HG02885 (cell line): ENCODE measurements around the gene MTAP.
A peak's percentile ranks its signal among the peaks of the same experiment; 100 is the strongest.

Source experiments
- ATAC-seq: cut with Tn5 transposase; IDR thresholded peaks from one replicate; pipeline ENCODE4 v1.9.1; 2021; ENCODE audit warnings: mild to moderate bottlenecking; ENCODE audit not compliant: unreplicated experiment, poor library complexity

The MTAP gene

DNA sequence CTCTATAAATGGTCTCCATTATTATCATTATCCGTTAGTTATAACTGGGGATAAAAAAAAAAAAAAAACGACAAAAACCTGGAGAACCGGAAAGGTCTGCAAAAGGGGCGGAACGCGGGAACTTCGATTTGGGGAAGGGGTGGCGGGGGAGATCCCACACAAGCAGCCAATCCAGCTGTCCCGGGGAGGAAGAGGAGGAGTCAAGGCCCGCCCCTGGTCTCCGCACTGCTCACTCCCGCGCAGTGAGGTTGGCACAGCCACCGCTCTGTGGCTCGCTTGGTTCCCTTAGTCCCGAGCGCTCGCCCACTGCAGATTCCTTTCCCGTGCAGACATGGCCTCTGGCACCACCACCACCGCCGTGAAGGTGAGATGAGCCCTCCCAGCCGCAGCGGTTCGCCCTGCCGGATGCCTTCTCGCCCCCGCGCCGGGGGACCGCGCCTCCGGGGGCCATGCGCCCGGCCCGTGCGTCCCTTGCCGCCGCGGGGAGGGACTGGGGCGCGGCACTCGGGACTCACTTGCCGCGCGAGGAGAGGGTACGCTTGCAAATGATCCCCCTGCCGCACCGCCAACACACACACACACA, at the start of gene MTAP:
Gene MTAP (plus strand): TSS at position 219 of the 583 bp plus-strand sequence. CDS start 113 bp downstream, at position 332.
- peak; percentile 88 for ATAC-seq

DNA sequence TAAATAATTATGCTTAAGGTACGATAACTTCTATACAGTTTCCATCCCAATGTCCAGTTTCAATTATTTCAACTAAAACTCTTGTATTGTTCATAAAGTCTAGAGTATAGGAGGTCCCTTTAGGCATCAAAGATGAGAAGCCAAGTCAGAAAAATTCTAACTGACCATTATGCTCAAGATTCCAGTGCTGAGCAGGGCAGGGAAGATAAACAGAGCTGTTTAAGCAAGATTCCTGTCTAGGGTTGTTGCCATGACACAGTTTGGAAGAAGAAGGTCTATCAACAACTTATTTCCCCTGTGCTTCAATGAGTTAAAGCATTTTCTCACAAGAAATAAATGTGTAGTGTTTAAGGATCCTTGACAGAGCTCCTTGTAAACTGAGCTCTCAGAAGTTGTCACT, 48.9 kb upstream of the MTAP start:
- ATAC-seq: no peak

DNA sequence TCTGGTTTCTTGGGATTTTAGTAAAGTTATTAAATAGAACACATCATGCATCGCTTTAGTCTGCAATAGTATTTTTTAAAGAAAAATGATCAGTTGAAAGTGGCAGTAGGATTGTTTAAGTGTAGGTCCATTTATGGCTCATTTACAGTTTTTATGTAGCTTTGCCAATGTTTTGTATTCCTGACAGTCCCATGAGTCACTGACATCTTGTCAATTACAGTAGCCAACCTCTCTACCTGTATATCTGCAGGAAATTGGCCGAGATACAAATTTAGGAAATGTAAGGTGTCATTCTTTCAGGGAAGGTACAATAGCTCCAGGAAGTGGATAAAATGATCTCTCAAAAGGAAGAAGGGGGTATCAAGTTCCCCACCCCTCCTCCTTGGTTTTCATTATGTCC, 47.7 kb upstream of the MTAP start:
- no peak for ATAC-seq

DNA sequence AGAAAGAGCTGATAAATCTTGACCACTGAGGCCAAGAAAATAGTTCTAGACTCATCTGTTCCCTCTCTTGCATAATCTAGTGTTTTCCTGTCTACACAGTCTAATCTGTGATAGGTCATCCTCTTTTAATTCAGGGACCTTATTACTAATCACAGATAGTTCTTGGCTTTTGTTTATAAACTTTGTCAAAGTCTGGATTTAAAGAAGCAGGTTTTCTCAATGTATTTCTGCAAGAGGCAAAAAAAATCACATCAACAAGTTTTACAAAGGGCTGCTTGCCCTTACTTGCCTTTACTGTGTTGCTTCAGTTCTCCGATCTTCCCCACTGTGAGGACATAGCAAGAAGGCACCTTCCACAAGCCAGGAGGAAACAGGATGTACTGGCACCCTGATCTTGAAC, 43.9 kb upstream of the MTAP start:
- no peak for ATAC-seq

DNA sequence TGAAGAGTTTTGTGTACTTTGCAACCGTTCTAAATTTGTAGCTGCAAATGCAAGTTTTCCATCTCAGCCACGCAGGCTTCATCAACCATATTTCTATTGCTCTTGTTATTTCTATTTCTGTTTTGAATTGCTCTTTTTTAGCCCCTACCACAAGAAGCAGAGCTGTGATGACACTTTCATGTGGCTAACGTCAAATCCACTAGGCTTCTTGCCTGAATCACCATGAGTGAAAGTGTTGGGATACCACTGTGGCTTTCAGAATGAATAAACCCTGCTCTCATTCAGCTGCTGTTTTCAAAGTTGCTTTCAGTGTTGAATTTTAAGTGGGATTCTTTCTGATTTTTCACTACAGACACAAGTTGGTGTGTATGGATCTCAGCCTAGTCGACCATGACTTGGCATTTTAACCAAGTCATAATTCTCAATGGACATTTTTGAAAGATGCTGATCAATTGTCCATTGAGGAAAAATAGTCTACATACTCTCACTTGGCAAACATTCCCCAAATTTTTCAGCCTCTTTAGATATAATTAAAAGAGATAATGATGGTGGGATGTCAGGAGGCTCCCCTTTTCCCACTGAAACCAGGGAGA, 41.0 kb upstream of the MTAP start:
- ATAC-seq: peak; percentile 97

DNA sequence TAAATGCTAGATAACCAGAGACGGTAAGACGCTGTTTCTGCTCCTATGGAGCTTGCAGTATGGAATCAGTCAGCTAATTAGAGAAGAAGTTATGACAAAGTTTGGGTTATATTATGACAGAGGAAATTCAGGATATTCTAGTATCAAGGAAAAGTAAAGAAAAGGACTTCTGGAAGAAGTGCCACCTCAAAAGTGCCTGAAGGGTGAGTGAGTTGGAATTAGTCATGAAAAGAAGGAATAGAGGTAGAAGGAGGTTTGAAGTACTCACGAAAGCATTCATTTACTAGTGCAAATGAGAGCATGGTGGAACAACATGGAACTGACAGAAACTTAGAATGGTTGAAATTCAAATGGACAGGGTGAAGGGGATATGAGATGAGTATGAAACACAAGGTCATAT, 40.4 kb upstream of the MTAP start:
- no peak for ATAC-seq

DNA sequence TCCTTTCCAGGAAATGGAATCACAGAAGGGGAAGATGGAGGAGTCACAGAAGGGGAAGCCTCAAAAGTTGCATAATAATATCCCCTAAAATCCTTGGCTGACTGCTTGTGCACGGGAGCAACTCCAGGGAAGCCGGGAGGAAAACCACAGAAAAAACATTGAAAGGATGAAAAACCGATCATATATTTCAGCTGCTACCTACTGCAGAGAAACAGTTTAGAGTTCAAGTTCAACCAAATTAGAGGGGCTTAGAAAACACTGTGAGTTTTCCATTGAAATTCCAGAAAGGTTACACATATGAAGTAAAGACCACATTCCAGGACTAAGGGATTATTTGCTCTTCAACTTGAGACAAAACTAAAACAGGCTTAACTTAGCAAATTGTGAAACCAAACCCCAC, 37.6 kb upstream of the MTAP start:
- no peak for ATAC-seq

DNA sequence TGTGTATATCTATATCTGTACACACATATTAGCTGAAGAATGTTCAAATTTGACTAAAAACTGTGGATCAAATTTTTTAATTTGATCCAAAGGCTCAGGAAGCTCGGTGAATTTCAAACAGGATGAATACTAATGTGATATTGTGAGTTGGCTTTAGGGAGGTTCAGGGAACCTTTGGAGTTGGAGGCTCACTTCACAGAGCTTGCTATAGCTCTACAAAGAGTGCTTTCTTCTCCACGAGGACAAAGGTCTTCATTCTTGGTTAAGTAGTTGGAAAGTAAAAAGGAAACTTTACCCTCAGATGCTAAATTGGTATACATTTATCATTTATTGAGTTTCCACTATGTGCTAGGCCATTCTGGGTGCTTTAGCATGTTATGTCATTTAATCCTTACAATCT, 36.3 kb upstream of the MTAP start:
- no peak for ATAC-seq

DNA sequence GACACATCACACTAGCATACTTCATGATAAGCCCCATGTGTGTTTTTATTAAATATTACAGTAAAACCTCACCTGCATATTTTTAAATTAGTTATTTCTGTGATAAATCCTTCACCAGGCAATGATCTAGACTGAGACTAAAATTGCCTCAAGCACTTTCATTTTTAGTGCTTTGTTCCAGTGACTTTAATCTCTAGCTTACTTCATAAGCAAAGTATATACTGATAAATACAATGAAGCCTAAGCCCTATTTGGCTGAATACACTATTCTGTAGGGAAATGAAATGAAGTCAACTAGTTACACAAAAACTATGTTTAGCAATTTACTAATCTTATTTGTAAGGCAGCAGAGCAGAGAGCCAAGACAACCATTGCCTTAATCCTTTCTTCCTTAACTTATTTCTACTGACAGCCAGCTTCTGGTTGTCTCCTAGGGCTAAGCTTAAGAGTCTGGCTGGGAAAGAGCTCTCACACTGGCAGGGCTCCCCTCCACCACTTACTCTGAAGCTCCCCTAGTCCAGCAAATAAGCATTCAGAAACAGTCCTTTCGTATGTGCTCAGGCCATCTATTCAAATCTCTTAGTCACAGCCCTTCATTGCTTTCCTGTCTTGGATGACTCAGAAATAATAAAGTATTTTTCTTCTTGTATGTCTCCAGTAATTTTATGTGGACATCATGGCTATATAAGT, 31.4 kb upstream of the MTAP start:
- no peak for ATAC-seq

DNA sequence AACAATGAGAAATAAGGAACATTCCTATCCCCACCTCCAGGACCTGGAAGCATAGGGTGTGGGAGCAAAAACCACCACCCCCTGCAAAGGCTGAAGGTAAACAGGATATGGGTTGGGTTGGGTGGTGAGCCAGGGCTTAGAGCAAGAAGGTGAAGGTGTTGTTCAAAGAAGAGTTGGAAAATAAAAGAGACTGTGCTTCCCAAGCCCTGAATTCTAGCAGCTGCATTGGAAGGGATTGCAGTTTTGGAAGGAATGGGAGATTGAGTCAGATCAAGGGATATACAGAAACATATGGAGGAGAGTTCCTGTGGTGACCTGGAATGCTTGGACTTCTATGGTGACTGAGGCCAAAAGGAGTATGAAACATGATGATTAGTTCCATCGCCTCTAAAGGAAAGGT, 24.7 kb upstream of the MTAP start:
- no peak for ATAC-seq

DNA sequence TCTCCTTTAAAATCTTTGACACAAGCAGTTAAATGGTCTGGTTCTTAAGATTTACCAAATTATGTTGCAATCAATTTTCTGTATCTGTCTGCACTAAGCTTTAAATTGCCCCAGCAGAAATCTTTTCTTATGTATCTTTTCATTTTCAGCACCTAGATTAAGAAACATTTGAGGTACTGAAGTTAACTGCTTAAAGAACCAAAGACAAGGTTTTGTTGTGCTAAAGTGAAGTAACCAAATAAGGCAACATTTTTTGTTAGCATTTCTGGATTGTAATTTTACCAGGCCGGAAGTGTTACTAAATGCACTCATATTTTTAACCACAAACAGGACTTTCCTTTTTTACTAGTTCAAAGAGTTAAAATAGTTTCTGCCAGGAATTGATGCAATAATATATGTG, 24.1 kb upstream of the MTAP start:
- no peak for ATAC-seq

DNA sequence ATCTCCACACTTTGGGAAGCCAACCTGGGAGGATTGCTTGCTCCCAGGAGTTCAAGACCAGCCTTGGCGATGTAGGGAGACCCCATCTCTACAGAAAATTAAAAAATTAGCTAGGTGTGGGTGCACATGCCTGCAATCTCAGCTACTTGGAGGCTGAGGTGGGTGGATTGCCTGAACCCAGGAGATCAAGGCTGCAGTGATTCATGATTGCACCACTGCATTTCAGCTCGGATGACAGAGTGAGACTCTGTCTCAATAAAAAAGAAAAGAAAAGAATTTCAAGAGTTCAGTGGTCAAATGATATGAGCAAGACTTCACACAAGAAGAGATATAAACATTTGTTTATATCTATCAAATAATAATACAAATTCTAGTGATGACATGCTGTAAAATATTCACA, 23.0 kb upstream of the MTAP start:
- ATAC-seq: no peak

DNA sequence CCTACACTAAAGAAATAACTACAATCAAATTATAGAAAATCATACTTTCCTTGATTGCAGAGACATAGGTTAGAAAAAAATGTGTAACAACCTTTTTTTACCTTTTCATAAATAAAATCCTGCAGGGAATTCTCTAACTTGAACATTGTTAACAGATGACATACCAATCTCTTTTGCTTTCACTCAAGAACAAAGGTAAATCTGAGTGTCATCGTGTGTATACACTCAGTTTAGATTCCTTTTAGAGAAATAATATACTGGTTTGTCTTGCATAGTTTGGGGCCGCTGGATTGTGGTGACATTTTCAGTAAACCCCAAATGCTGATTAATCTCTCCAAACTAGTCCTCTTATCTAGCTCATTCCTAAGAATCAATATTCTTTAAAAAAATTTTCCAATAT, 20.8 kb upstream of the MTAP start:
- ATAC-seq: no peak

DNA sequence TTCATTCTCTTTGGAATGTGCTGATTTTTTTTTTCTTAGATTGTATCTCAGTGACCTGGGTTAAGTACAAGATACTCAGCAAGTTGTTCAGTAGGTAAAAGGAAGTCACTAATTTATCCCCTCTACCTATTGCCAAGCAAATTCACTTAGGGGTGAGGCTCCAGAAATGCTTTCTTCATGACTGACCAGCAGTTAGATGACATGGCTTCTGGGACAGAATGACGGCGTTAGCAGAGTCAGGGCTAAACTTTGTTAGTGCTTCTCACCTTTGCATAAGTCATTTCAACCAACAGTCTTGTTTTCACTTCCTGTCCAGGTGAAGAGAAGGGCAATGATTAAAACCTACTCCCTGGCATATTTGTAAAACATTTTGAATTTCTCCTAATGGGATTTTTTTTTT, 20.2 kb upstream of the MTAP start:
- no peak for ATAC-seq

DNA sequence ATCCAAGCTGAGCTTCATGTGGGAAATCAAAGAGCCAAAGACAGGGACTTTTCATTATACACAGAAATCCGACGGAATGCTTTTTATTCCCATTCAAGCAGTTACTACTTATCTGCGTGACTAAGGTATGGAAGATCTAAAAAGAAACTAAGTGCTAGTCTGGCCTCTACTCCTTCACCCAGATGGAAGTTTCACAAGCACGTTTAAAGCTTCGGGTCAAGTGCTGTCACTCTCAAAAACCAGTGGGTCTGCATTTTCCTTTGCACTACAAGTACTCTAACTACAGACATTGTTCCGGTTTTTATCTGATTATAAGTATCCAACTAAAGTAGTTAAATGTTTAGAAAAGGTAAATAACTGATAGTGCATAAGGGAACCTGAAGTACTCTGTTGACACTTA, 13.7 kb upstream of the MTAP start:
- no peak for ATAC-seq

DNA sequence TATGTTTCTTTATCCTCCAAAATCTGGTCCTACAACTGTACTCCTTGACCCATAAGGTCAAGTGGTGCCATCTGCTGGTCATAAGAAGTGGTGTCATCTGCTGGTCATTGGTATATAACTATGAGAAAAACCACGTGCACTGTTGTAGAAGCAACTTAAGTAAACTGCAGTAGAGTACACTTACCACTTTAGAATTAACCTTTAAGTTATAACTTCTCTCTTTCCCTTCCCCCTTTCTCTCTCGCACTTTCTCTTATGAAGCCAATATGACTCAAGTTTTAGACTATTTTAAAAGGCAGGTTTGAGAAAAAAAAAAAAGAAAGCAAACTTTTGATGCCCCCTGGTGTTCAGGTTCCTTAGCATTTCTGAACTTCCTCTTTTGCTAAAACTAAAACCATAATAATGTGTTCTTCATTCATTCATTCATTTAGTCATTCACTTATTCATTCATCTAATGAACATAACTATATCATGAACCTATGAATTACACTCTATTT, 12.8 kb upstream of the MTAP start:
- ATAC-seq: peak; percentile 100

DNA sequence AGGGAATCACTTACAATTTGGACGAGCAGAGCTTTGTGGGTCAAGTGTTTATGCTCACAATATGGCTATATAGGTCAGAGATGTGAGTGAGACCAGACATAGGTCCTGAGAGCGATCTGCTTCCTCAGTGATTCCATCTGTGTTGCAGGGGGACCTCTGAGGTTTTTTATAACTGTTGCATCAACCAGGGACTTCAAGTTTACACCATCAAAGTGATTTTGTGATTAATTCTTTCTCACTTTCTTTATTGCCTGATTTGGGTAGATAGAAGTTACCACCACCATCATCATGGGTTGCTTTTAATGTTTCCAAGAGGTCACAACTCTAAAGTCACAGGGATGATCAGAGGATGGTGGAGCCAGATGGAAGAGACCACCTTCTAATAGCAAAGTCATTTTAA, 7.0 kb upstream of the MTAP start:
- ATAC-seq: no peak

DNA sequence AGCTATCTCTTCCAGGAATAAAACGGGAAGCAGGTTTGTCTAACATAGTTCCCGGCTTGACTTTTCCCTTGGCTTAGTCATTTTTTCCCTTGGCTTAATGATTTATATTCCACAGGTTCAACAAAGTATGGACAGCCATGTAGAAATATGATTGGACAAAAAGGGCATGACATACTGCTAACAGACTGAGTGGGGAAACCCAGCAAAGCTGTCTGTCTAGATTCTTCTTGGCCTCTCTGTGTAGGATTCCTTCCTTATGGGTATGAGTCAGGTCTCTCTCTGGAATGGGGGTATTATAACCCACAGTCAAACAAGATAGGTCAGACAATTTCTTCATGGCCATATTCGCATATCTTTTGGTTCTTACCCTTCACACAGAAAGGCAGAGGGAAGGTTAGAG, 5.7 kb upstream of the MTAP start:
- no peak for ATAC-seq

DNA sequence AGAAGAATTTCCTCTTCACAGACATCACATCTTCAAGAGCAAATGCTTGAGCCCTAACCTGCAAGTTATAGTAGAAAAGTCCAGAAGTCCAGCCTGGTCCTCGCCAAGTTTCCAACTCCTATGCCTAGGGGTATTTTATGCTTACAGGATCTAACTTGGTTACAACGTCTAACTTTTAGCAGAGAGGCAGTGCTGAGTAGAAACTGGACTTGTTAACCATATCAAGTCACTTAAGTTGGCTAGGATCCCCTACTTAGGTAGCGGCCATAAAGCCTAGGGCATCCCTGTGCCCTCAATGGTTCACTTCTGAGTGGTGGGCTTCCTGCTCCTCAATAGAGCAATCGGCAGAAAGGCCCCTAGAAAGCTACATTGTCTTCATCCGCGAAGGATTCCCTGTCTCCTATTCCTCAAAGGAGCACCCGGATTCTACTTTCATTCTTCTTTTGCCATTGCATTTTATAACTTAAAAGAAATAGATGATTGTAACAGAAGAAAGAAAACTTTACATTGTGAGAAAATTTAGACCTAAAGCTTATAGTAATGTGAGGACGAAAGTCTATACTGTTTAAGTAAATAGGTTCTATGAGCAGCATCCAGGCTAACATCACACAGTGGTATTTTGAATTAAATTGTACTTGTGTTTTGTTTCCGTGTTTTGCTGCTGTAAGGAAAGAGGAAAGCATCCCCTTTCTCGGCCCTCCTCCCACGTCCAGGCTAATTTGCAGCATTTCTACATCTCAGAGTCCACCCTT, 1.3 kb upstream of the MTAP start:
- no peak for ATAC-seq

DNA sequence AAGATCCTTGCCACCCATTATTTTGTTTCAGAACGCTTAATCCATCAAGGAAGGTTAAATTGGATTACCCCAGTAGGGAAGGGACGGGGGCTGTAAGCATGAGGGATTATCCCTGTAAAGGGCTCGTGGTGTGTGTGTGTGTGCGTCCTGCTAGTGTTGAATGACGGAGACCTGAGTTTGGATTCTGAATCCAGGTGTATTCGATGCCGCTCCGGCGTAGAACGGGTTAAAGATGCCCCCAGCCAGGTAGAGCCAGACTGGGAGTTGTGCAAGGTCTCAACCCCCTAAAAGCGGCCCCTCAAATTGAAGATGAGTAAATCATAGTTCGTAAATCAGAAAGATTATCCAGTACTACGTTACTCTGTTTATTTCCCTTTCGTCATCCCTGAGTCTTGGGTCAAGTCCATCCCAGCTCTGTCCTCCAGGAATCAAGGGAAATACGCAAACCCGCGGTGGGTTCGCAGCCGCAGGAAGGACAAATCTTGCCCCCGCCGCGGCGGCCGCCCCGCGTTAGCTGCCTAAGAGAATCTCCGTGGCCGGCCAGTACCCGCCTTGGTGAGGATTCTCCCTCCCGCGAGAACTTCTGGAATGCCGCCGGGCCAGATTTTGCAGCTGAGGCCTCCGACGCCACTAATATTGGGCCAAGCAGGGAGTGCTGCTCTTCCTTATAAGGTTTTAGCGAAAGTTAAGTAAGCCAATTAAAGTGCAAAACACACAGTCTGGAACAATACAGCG, 586 bp upstream of the MTAP start:
- peak; percentile 20 for ATAC-seq

DNA sequence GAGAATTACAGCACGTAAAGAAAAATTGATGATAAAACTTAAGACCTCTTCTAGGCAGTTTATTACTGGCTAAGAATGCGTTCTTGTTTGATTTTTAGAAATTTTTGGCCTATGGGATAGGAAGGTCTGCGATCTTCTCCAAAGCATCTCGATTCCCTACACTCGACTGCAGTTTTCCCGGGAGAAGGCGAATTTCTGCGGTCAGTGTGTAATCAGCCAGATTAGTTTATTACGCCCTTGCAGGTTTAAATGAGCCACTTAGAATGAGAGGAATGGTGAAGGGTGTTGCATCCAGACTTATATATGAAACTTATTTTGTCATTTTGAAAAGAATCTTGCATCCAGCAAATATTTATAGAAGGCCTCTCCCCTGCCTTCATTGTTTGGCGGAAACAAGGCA, 1.2 kb downstream of the MTAP start:
- no peak for ATAC-seq
